Testis (tissue), 3 donors: ENCODE data around the gene LIN7C. TPM values are rescaled to one million over a fixed set of nuclear protein-coding genes. Genes with fewer than 3 reads are reported as not detected.

Experiments used
- DNase-seq: peaks from one replicate; pipeline ENCODE4 v3.0.0-alpha.2; 2019
- H3K27ac ChIP-seq, 2 donors: fragments of 200-600 bp; sonication (generic); one replicate each; pipeline ENCODE4 v1.5.1; 2019
- H3K27me3 ChIP-seq: fragments of 200-600 bp; sonication (generic); one replicate; pipeline ENCODE4 v1.5.1; 2019
- H3K36me3 ChIP-seq: fragments of 200-600 bp; sonication (generic); one replicate; pipeline ENCODE4 v1.5.1; 2017; ENCODE audit warnings: low read depth; ENCODE audit errors: missing control alignments
- H3K4me1 ChIP-seq: fragments of 200-600 bp; sonication (generic); one replicate; pipeline ENCODE4 v1.5.1; 2019
- H3K4me3 ChIP-seq, 2 donors: fragments of 200-600 bp; sonication (generic); one replicate each; pipeline ENCODE4 v1.5.1; 2017 to 2019
- H3K9me3 ChIP-seq: fragments of 200-600 bp; sonication (generic); one replicate; pipeline ENCODE4 v1.5.1; 2017
- CTCF ChIP-seq, 3 experiments: fragments of 450-650 bp in 2 of 3; fragments of 200-600 bp in 1 of 3; sonication (generic) in 1 of 3; IDR thresholded peaks; one replicate each; pipeline ENCODE4 v1.5.1; 2016 to 2019; ENCODE audit warnings: antibody characterized with exemption in 3 of 3, mild to moderate bottlenecking in 2 of 3, moderate library complexity in 1 of 3
- POLR2A ChIP-seq: fragments of 450-650 bp; IDR thresholded peaks from one replicate; pipeline ENCODE4 v1.6.1; 2017; ENCODE audit warnings: antibody characterized with exemption, mild to moderate bottlenecking, moderate library complexity
- WGBS, 2 donors: methylation state at CpG; one replicate each; pipeline ENCODE4 v1.1.5; 2018; 5-methylcytosine and 5-hydroxymethylcytosine counted together
- intact Hi-C: fragments of 100-400 bp; cut with DNase I; formaldehyde crosslinking; loops from one replicate; pipeline ENCODE4 v1.15.1; 2023; ENCODE audit warnings: low total_unique reads
- polyA plus RNA-seq: library from polyadenylated mRNA; stranded (reverse); fragments of 350-450 nt; fragmentation: Illumina TruSeq; extraction: RNeasy Lipid Tissue Mini Kit (QIAGEN cat#74804); gene quantifications from one replicate; pipeline ENCODE4 v1.2.3, GENCODE V29; 2014; ENCODE audit warnings: low read depth, low replicate concordance; ENCODE audit not compliant: insufficient read depth
- total RNA-seq, 2 donors: library from RNA; depleted of rRNA; stranded (reverse); fragments of >200 nt; gene quantifications; one replicate each; pipeline ENCODE4 v1.2.3, GENCODE V29; 2016

LIN7C gene
- total and polyA plus RNA-seq, 3 donors from 2014 or later: 6.9 to 23.1 (median 21.0) TPM

DNA sequence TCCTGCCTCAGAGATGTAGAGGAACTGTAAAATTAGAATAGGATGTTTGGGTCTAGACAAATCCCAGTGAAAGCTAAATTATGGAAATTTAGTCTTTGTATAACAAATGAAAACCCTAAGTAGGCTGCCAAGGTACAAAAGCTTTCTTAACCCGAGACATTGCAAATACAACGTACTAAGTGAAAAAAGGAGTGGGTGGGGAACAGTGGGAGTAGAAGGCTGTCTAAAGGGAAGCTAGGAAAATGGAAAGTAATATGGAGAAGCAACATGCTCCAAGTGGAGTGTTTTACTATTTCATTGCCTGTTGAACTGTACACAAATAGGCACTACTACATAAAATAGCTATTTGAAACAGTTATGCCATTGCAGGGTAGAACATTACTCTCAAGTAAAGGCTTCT, 6.8 kb upstream of the LIN7C start:
- no peaks in the 10 kb centered on the region for H3K36me3 ChIP-seq
- TF ChIP-seq CTCF (IDR thresholded peaks at IDR 0.05): no peak
- no peak for TF ChIP-seq POLR2A
- DNase-seq: no peak
- H3K4me1 ChIP-seq: no peaks in the 10 kb centered on the region
- H3K4me3 ChIP-seq: no peak overlapping the region
- H3K9me3 ChIP-seq: no peaks in the 10 kb centered on the region
- intact Hi-C loops: no loop called here
- no peak overlapping the region for H3K27ac ChIP-seq
- H3K27me3 ChIP-seq: no peaks in the 10 kb centered on the region
- WGBS, 2 donors: 78 to 90% methylated on average over 2 of the region's 2 CpGs

GRCh38 chr11:27512238-27512637, 5.7 kb upstream of the LIN7C start:
- H3K4me1 ChIP-seq: peaks cover 6% of the 10 kb centered on the region
- no peak overlapping the region for H3K4me3 ChIP-seq
- H3K27ac ChIP-seq: no peak overlapping the region
- no peak for DNase-seq
- H3K36me3 ChIP-seq: no peaks in the 10 kb centered on the region
- no peaks in the 10 kb centered on the region for H3K9me3 ChIP-seq
- intact Hi-C loops: no loop called here
- TF ChIP-seq POLR2A: no peak
- WGBS, 2 donors: 93 to 94% methylated on average over 3 of the region's 3 CpGs
- H3K27me3 ChIP-seq: no peaks in the 10 kb centered on the region

- no peaks in the 10 kb centered on the region for H3K9me3 ChIP-seq
- H3K36me3 ChIP-seq: no peaks in the 10 kb centered on the region
- H3K27me3 ChIP-seq: no peaks in the 10 kb centered on the region
- no peak overlapping the region for H3K4me3 ChIP-seq
- no peak for DNase-seq
- H3K4me1 ChIP-seq: peaks cover 16% of the 10 kb centered on the region
- TF ChIP-seq POLR2A (no peak), CTCF (IDR thresholded peaks at IDR 0.05) (no peak)
- no peak overlapping the region for H3K27ac ChIP-seq
- WGBS, 2 donors: 89 to 93% methylated on average over 4 of the region's 4 CpGs
- intact Hi-C loops: no loop called here
These were observed 3.3 kb upstream of the LIN7C start for GRCh38 chr11:27509908-27510307.

GRCh38 chr11:27507557-27508322, 1.2 kb upstream of the LIN7C start:
- DNase-seq: no peak
- intact Hi-C loops: no loop called here
- Histone ChIP-seq H3K27me3 (no peaks in the 10 kb centered on the region), H3K27ac (no peak overlapping the region), H3K36me3 (no peaks in the 10 kb centered on the region), H3K4me3 (peak overlapping the region in 1 of 2 donors; percentile 94), H3K4me1 (peaks cover 16% of the 10 kb centered on the region), H3K9me3 (no peaks in the 10 kb centered on the region)
- TF ChIP-seq POLR2A (no peak), CTCF (IDR thresholded peaks at IDR 0.05) (no peak)
- 88% methylated on average over 4 of the region's 4 CpGs for WGBS, 2 donors

DNA sequence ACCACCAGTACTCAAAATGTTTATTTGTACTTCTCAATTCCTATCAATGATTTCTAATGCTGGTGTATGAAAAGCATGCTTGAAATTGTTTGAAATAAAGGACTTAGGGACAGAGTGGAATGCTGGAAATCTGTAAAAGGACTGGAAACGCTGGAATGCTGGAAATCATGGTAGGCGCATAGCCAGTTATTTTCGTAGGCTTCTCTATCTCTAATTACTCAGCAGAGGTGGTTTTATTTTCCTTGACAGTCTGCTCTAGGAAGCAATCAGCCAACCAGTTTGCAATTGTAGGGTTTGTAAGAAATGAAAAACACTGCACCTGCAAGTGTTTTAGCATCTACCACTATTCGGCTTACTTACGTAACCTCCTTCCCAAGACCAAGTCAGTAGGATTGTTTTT, 788 bp downstream of the LIN7C start:
- no peaks in the 10 kb centered on the region for H3K9me3 ChIP-seq
- intact Hi-C loops: no loop called here
- H3K27ac ChIP-seq: peak overlapping the region; percentile 92 to 94
- peaks cover 16% of the 10 kb centered on the region for H3K4me1 ChIP-seq
- H3K27me3 ChIP-seq: no peaks in the 10 kb centered on the region
- H3K36me3 ChIP-seq: no peaks in the 10 kb centered on the region
- no peak for TF ChIP-seq CTCF (IDR thresholded peaks at IDR 0.05)
- no peak for TF ChIP-seq POLR2A
- no peak for DNase-seq
- WGBS, 2 donors: 3 to 4% methylated on average over 5 of the region's 5 CpGs
- peak overlapping the region; percentile 94 to 96 for H3K4me3 ChIP-seq
